ENCODE data around the gene TBC1D22B.
"Not testable (repeated sequence)": the region's sequence is repeated elsewhere in the genome, so short reads cannot be mapped to it uniquely, and the experiment has no call there.

Gene TBC1D22B

DNA sequence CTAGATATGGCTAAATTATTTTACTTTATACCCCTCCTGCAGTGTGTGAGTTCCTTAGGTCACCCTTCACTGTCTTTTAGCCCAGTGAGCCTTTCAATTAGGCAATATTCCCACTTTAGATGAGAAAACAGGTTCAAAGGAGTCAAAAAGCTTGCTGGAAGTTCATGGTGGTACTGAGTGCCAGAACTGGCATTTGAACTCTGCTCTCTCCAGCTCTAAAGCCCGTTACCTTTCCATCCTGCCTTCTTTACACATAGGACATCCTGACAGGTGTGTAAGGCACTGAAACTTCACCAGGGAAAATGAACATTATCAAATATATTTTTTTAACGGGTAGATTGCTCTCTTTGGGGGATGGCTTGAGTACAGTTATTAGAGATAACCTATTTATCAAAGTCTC is 11.5 kb downstream of the TBC1D22B start:
- DNase-seq (ENCODE audit: low spot score), result no peak

DNA sequence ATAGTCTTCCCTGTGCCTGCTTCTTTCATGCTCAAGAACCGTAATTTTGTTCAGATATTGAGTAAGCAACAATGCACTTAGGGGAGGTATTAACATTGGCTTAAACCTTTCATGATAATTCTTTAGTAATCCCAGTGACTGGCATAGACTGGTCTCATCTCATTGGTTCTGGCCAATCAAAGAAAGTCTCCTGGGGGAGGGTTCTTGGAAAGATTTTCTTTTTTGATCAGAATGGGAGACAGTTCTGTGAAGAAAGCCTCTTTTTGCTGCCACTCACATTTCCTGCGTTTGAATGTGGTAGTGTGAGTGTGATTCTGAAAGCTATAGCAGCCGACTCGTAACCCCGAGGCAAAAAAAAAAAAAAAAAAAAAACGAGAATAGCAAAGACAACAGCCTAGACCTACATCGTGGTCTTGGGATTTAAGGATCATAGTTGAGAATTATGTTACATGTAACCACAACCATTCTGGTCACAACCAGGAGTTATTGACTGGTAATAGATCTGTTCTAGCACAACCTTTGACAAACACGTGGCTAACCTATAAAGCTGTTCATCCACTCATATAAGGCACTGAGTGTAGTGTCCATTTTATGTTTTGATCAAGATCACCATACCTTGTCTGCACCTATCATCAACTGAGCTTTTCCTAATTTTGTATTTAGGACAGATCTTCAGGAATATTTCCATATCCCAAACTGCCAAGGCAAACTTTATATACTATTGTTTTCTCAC is 15.4 kb downstream of the TBC1D22B start:
- DNase-seq (ENCODE audit: low spot score), result no peak

DNA sequence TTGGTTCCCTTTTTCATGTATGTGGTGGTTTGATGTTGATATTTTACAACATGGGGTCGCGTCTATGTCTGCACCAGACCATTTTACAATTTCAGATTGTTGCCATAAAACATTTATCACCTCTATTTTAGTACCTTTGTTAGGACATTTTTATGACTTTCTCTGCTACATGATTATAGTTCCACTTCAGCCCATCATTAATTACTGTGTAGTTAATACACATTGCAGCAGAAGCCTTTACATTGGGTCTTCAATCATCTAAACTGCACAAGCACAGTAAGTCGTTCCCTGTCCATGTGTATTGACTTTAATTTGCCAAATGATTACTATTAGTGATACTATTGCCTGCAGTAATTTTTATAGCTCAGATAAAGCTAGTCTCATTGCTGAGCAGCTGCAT is 16.1 kb downstream of the TBC1D22B start:
- no peak for DNase-seq (ENCODE audit: low spot score)

DNA sequence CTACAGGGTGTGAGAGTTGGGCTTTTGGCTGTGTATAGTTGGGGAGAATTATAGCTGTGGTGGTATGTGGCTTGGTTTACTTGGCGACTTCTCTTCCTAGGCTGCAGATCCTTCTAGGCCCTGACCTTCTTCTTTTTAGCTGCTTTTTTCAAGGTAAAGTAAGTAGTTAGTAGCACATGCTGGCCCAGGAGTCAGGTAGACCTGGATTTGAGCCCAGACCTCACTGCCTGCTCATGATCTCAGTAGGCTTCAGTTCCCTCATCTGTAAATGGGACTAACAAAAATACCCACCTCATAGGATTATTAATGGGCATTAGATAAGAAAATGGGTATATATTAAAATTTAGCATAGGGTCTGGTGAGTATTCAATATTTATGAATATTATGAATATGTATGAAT is 17.8 kb downstream of the TBC1D22B start:
- no peak for DNase-seq (ENCODE audit: low spot score)

- DNase-seq (ENCODE audit: low spot score), result no peak
These were observed 19.4 kb downstream of the TBC1D22B start for GRCh38 chr6:37277001-37277409.

DNA sequence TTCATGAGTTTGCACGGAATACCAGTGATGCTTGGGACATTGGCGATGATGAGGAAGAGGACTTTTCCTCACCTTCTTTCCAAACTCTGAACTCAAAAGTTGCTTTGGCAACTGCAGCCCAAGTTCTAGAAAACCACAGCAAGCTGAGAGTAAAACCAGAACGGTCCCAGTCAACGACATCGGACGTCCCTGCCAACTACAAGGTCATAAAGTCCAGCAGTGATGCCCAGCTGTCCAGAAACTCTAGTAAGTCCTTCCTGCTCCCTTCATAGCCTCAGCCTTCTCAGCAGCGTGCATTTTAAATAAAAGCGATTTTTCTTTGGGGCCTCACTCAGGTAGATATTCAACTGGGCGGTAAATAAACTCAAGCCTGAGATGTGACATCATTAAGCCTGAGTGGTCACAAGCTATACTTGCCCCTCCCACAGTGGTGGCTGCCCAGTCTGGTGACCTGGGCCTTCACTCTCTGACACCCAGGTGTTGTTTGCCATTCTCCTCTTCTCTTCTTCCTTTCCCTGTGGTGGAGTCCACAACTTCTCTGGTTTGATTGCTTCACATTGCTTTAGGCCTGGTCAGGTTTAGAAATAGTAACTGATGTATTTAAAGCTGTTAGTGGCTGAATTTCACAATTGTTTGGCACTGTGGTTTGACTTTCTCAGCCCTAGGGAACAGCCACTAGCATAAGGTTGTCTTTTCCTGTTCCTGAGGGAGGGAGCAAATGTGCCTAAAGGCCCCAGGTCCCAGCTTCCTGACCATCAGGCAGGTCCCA is 22.0 kb downstream of the TBC1D22B start:
- DNase-seq (ENCODE audit: low spot score), result no peak

DNA sequence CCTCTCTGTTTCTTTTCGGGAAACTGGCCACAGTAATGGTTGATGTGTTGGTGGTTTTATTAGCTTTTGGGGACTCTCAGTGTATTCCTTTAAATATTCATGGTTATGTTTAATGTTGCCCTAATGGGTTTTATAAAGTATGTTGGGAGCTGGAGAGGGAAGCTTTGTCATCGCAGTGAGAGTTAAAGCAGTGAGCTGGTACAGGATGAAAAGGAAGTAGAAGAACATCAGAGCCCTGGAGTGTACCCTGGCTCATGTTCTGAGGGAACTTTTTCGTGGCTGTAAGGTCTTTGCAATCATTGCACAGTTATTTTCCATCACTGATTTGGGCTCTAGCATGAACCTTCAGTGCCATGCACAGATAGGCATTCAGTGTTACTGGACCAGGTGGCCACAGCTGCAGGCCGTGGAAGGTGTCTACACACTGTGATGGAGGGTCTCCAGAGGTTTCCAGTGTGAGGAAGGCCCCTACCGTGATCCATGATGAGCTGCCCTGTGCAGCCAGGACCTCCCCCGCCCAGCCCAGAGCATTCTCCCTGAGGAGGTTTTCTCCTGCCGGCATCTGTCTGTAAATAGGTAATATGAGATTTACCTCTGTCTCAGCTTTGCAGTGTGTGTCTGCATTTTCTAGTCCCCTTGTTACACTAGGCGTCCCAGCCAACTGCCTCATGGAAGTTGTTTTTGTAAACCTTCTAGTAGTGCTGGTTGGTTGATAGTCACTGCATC is 22.8 kb downstream of the TBC1D22B start:
- no peak for DNase-seq (ENCODE audit: low spot score)

DNA sequence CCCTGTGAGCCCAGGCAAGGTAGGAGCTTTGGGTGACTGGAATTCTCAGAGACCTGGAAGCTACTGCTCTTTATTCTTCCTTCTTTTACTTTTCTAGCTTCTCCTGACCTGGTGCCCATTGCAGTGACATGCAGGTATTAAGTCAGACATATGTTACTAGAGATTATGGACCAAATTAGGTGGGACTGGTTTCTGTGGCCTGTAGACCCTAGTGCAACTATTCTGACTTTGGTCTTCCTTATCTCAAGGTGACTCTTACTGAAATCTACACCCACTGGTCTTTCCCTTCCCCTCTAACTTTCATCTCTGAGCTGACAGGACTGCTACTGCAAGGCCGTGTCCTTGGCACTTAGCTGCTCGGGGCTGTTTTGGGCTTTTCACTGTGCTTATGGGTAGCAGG is 24.8 kb downstream of the TBC1D22B start:
- no peak for DNase-seq (ENCODE audit: low spot score)

DNA sequence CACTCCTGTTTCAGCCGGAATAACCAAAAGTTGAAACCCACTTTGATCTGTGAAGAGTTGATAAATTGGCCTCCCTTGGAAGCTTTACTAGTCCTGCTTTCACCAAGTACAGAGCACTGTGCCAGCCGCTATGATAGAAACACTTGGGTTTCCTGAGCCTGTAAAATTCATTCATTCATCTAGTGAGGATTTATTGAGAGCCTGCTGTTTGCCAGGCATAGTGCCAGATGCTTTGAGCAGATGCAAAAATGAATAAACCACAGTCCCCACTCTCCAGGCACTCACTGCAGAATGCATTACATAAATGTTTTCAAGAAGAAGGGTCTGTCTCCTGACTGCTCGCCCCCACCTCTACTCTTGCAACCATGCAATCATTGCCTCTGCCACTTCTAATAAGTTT is 25.7 kb downstream of the TBC1D22B start:
- no peak for DNase-seq (ENCODE audit: low spot score)

GRCh38 chr6:37283671-37284151 is 26.1 kb downstream of the TBC1D22B start:
- no peak for DNase-seq (ENCODE audit: low spot score)

- no peak for DNase-seq (ENCODE audit: low spot score)
These were observed 27.2 kb downstream of the TBC1D22B start for GRCh38 chr6:37284781-37285180.

DNA sequence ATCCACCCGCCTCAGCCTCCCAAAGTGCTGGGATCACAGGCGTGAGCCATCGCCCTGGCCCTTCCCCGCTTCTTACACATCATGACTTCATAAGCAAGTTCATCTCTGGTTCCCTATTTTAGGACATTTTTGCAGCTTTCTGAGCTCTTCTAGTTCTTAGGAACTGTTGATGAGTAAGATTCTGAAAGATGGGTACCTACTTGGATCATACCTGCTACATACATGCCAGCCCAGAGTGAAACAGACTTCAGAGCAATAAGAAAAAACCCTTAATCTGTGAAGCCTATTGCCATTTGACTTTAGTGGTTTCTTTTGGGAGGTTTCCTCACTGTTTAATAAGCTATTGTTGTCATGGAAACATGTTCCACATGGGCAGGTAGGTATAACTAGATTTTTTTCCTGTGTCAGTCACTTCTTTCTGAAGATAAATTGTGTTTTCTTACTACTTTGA is 28.3 kb downstream of the TBC1D22B start:
- DNase-seq (ENCODE audit: low spot score), result no peak

GRCh38 chr6:37287519-37288157 is 30.1 kb downstream of the TBC1D22B start:
- DNase-seq (ENCODE audit: low spot score), result no peak

- no peak for DNase-seq (ENCODE audit: low spot score)
These were observed 30.7 kb downstream of the TBC1D22B start for GRCh38 chr6:37288247-37288646.

DNA sequence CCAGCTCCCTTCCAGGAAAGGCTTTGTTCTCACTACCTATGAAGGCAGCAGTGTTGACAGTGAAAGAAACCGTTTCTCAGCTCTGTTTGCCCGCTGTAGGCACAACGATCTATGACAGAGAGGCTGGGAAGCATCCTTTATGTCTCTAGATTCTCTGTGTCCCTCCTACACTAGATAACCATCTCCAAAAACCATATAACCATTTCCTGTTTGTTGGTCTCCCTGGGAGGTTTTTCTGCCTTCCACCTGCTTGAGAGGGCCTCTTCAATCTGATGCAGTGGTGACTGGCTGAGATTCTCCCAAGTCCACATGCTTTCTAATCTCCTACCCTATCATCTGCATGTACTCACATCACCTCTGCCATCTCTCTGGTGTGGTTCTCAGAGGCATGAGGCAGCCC is 32.4 kb downstream of the TBC1D22B start:
- DNase-seq (ENCODE audit: low spot score), result no peak

DNA sequence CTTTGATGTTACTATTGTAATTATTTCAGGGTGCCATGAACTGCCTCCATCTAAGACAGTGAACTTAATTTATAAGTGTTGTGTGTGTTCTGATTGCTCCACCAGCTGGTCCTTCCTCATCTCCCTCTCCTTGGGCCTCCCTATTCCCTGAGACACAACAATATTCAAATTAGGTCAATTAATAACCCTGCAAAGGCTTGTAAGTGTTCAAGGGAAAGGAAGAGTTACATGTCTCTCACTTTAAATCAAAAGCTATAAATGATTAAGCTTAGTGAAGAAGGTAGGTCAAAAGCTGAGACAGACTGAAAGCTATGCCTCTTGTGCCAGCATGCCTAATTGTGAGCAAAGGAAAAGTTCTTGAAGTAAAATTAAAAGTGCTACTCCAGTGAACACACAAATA is 35.9 kb downstream of the TBC1D22B start:
- no peak for DNase-seq (ENCODE audit: low spot score)

DNA sequence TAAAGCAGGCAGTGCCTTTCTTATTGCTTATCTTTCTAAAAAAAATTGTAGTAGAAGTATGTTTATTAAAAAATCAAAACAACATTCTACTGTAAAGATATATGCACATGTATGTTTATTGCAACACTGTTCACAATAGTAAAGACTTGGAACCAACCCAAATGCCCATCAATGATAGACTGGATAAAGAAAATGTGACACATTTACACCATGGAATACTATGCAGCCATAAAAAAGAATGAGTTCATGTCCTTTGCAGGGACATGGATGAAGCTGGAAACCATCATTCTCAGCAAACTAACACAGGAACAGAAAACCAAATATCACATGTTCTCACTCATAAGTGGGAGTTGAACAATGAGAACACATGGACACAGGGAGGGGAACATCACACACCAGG is 40.1 kb downstream of the TBC1D22B start:
- DNase-seq (ENCODE audit: low spot score), result not testable (repeated sequence)

DNA sequence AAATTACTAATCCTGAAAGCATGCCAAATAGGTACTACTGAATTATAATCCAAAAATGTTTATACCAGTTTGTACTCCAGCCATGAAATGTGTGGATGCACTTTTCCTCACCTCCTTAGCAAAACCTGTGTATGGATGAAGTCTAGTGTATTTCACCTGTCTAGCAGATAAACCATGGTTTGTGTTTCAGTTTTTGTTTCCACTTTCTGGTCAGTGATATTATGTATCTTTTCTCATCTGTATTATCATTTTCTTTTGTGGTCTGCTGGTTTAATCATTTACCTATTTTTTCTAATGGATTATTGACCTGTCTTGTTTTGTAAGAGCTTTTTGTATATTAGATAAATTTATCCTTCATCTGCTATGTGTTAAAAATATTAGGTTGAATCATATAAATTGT is 41.4 kb downstream of the TBC1D22B start:
- DNase-seq (ENCODE audit: low spot score), result no peak

- no peak for DNase-seq (ENCODE audit: low spot score)
These were observed 42.4 kb downstream of the TBC1D22B start for GRCh38 chr6:37299990-37300389.

DNA sequence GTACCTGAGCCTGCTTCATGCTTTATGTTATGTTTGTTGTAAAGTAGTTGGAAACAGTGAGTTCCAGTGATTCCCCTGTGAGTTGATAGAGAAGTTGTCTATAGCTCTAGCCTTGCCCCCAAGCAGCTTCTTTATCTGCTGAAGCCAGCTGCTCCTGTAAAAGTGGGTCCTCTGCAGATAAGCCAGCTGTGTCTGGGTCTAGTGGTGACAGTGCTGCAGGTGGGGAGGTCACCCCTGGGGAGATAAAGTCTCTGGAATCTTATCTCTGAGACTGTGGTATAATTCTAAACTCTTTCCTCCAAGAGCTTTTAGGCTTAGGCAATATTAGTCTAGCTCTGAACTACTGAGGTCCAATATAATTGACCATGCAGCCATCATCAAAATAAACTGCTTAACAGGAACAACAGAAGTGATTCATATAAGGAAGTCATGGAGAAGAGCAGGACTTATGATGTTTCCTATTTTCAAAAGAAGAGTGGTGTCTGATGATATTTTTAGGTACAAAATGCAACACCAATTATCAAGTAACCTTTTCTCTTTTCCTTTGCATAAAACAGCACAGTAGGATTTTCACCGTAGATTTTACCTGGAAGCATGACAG is 44.6 kb downstream of the TBC1D22B start:
- no peak for DNase-seq (ENCODE audit: low spot score)

DNA sequence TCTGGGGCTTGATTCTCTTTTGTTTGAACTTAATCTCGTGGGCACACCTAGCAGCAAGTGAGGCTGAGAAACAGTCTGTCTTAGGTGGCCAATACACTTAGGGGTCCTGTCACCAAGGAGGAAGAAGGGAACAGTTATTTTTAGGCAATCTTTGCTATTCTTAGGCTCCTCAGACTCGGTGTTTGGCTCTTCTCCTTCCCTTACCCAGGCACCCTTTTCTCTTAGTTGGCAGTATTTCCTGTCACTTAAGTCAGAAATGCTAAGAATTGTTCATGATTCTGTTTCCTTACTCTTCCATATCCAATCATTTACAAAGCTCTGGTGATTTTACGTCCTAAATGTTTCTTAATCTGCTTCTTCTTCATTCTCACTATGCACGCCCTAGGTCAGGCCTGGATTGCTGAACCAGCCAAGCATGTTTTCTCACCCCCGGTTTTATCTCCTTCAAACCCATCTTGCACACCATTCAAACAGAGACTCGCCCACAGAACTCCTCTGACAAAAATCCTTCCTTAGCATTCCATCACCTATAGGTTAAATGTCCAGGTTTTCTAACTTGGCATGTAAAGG is 45.6 kb downstream of the TBC1D22B start:
- DNase-seq (ENCODE audit: low spot score), result no peak
